Measurements from ENCODE around the gene SURF1.

SURF1 gene

GRCh38 chr9:133354766-133355165 lies 1.5 kb downstream of the SURF1 start:
- intact Hi-C loops (cut with DNase I; ENCODE audit: low total_unique reads), result no loop called here
- Histone ChIP-seq H3K36me3 (peaks cover 28 to 60% (median 33%) of the 10 kb centered on the region in 3 donors), H3K4me1 (peaks cover 0 to 41% (median 27%) of the 10 kb centered on the region in 4 donors), H3K4me3 (no peak overlapping the region), H3K27ac (no peak overlapping the region), H3K9me3 (no peaks in the 10 kb centered on the region), H3K27me3 (no peaks in the 10 kb centered on the region)
- TF ChIP-seq CTCF (IDR thresholded peaks at IDR 0.05), result no peak
- no peak for DNase-seq

DNA sequence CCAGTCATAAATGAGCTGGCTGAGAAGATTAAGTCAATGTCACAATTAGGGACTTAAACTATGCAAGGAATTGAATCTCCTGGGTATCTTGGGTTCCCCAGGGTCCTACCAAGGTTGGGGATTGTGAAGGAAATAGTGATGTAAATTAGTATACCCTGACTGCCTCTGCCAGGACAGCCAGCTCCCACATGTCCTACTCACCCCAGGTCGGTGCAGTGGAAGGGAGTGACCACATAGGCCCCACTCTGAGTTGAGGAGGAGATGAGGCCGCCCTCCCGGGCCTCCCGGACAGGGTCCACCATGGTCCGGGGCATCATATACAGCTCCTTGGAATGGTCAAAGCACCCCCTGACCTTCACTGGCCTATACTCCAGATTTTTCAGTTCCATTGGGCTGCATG lies 2.7 kb downstream of the SURF1 start:
- no peak for DNase-seq
- H3K27me3 ChIP-seq, result no peaks in the 10 kb centered on the region
- intact Hi-C loops (cut with DNase I; ENCODE audit: low total_unique reads), result no loop called here
- peaks cover 0 to 51% (median 36%) of the 10 kb centered on the region in 4 donors for H3K4me1 ChIP-seq
- H3K9me3 ChIP-seq, result no peaks in the 10 kb centered on the region
- TF ChIP-seq CTCF (IDR thresholded peaks at IDR 0.05), result no peak
- peaks cover 36 to 54% (median 37%) of the 10 kb centered on the region in 3 donors for H3K36me3 ChIP-seq
- H3K4me3 ChIP-seq, result no peak overlapping the region
- H3K27ac ChIP-seq, result no peak overlapping the region

GRCh38 chr9:133352635-133353340 lies 3.5 kb downstream of the SURF1 start:
- TF ChIP-seq CTCF (IDR thresholded peaks at IDR 0.05), result no peak
- H3K36me3 ChIP-seq, result peaks cover 36 to 52% (median 37%) of the 10 kb centered on the region in 3 donors
- no peak overlapping the region for H3K27ac ChIP-seq
- no peak overlapping the region for H3K4me3 ChIP-seq
- peaks cover 0 to 45% (median 35%) of the 10 kb centered on the region in 4 donors for H3K4me1 ChIP-seq
- no peaks in the 10 kb centered on the region for H3K9me3 ChIP-seq
- no peak for DNase-seq
- intact Hi-C loops (cut with DNase I; ENCODE audit: low total_unique reads), result no loop called here
- H3K27me3 ChIP-seq, result no peaks in the 10 kb centered on the region

GRCh38 chr9:133351908-133352634 lies 4.2 kb downstream of the SURF1 start:
- H3K4me1 ChIP-seq, result peaks cover 0 to 40% (median 29%) of the 10 kb centered on the region in 4 donors
- no peaks in the 10 kb centered on the region for H3K9me3 ChIP-seq
- intact Hi-C loops (cut with DNase I; ENCODE audit: low total_unique reads), result no loop called here
- H3K36me3 ChIP-seq, result peaks cover 36 to 51% (median 37%) of the 10 kb centered on the region in 3 donors
- H3K27ac ChIP-seq, result no peak overlapping the region
- no peak overlapping the region for H3K4me3 ChIP-seq
- no peak for DNase-seq
- H3K27me3 ChIP-seq, result no peaks in the 10 kb centered on the region
- no peak for TF ChIP-seq CTCF (IDR thresholded peaks at IDR 0.05)

- intact Hi-C loops (cut with DNase I; ENCODE audit: low total_unique reads), result no loop called here
These were observed 4.8 kb downstream of the SURF1 start for GRCh38 chr9:133351526-133351907.

More at GRCh38 chr9:133351526-133351907, 4.8 kb downstream of the SURF1 start:
- H3K4me1 ChIP-seq, result peaks cover 0 to 41% (median 30%) of the 10 kb centered on the region in 4 donors
- H3K4me3 ChIP-seq, result no peak overlapping the region
- H3K9me3 ChIP-seq, result no peaks in the 10 kb centered on the region
- TF ChIP-seq CTCF (IDR thresholded peaks at IDR 0.05), result no peak
- no peak for DNase-seq
- H3K27me3 ChIP-seq, result no peaks in the 10 kb centered on the region
- peaks cover 36 to 51% (median 37%) of the 10 kb centered on the region in 3 donors for H3K36me3 ChIP-seq
- H3K27ac ChIP-seq, result no peak overlapping the region

Data from tibial artery (tissue), 4 donors.